Astrocyte (in vitro differentiated cells and primary cell): ENCODE data around the gene OR2G2. TPM values are rescaled to one million over a fixed set of nuclear protein-coding genes. Genes with fewer than 3 reads are reported as not detected.

Experiments
- DNase-seq: peaks from one replicate; pipeline ENCODE4 v3.0.0-alpha.2; 2010; ENCODE audit warnings: low read depth
- FAIRE-seq: peaks from 2 replicates; lab custom pipeline; 2011; peaks lifted over from hg19 to GRCh38; lab: Jason Lieb, UNC
- H2AFZ ChIP-seq: 2 replicates; pipeline ENCODE4 v1.6.0; 2012; ENCODE audit warnings: low read depth, low read length, inconsistent platforms
- H3K27ac ChIP-seq: 2 replicates; pipeline ENCODE4 v1.5.1; 2011; ENCODE audit warnings: low read depth, low read length, inconsistent platforms
- H3K27me3 ChIP-seq: 2 replicates; pipeline ENCODE4 v1.6.0; 2011; ENCODE audit warnings: low read length, inconsistent platforms; ENCODE audit not compliant: insufficient read depth
- H3K36me3 ChIP-seq: 2 replicates; pipeline ENCODE4 v1.5.1; 2011; ENCODE audit warnings: low read length, inconsistent platforms; ENCODE audit not compliant: insufficient read depth
- H3K4me1 ChIP-seq: 2 replicates; pipeline ENCODE4 v1.5.1; 2011; ENCODE audit warnings: low read length, inconsistent platforms; ENCODE audit not compliant: insufficient read depth
- H3K4me2 ChIP-seq: 2 replicates; pipeline ENCODE4 v1.6.0; 2012; ENCODE audit warnings: low read length, inconsistent platforms
- H3K4me3 ChIP-seq: 2 replicates; pipeline ENCODE4 v1.5.1; 2011; ENCODE audit warnings: low read depth, mild to moderate bottlenecking, low read length, inconsistent platforms; ENCODE audit not compliant: insufficient read depth
- H3K79me2 ChIP-seq: 2 replicates; pipeline ENCODE4 v1.6.0; 2012; ENCODE audit warnings: mild to moderate bottlenecking, low read length, inconsistent platforms; ENCODE audit not compliant: insufficient read depth
- H3K9ac ChIP-seq: 2 replicates; pipeline ENCODE4 v1.6.0; 2012; ENCODE audit warnings: mild to moderate bottlenecking, low read length, inconsistent platforms
- H3K9me3 ChIP-seq: 2 replicates; pipeline ENCODE4 v1.5.1; 2012; ENCODE audit warnings: low read depth, mild to moderate bottlenecking, low read length, inconsistent platforms; ENCODE audit not compliant: insufficient read depth
- H4K20me1 ChIP-seq: 2 replicates; pipeline ENCODE4 v1.6.0; 2012; ENCODE audit warnings: low read length, inconsistent platforms; ENCODE audit not compliant: insufficient read depth
- H3K27ac Mint-ChIP-seq: one replicate; pipeline ENCODE4 v1.8.0; 2021; ENCODE audit warnings: mild to moderate bottlenecking, mixed read lengths; ENCODE audit not compliant: unreplicated experiment
- H3K27me3 Mint-ChIP-seq: one replicate; pipeline ENCODE4 v1.8.0; 2021; ENCODE audit warnings: low read depth, mixed read lengths; ENCODE audit not compliant: unreplicated experiment
- H3K36me3 Mint-ChIP-seq: one replicate; pipeline ENCODE4 v1.8.0; 2021; ENCODE audit warnings: low read depth, mixed read lengths; ENCODE audit not compliant: unreplicated experiment
- H3K4me1 Mint-ChIP-seq: one replicate; pipeline ENCODE4 v1.8.0; 2021; ENCODE audit warnings: low read depth, mixed read lengths; ENCODE audit not compliant: unreplicated experiment
- H3K4me3 Mint-ChIP-seq: one replicate; pipeline ENCODE4 v1.8.0; 2021; ENCODE audit warnings: mild to moderate bottlenecking, moderate library complexity, mixed read lengths; ENCODE audit not compliant: unreplicated experiment
- H3K9me3 Mint-ChIP-seq: one replicate; pipeline ENCODE4 v1.8.0; 2021; ENCODE audit warnings: mild to moderate bottlenecking, mixed read lengths; ENCODE audit not compliant: unreplicated experiment
- CTCF ChIP-seq: IDR thresholded peaks from 2 replicates; pipeline ENCODE4 v1.5.1; 2011; ENCODE audit warnings: low read depth, mild to moderate bottlenecking, inconsistent platforms, low read length, moderate library complexity; ENCODE audit not compliant: insufficient read depth
- EZH2 ChIP-seq: IDR thresholded peaks from 2 replicates; pipeline ENCODE4 v1.6.1; 2012; ENCODE audit warnings: mild to moderate bottlenecking, low read length, inconsistent platforms; ENCODE audit not compliant: insufficient read depth
- total RNA-seq: library from RNA; stranded (reverse); gene quantifications from 2 replicates; pipeline ENCODE4 v1.2.1, GENCODE V29; 2021

The OR2G2 gene
- total RNA-seq, 1 donor from 2014 or later = not detected

GRCh38 chr1:247557926-247558674 is 30.1 kb upstream of the OR2G2 start:
- Histone ChIP-seq H3K4me3 (peak overlapping the region; percentile 5), H3K4me1 (no peaks in the 10 kb centered on the region), H3K27ac (no peak overlapping the region), H3K79me2 (no peaks in the 10 kb centered on the region), H3K4me2 (no peak overlapping the region), H3K36me3 (no peaks in the 10 kb centered on the region), H3K9me3 (no peaks in the 10 kb centered on the region), H3K27me3 (no peaks in the 10 kb centered on the region), H3K9ac (no peak overlapping the region), H4K20me1 (no peaks in the 10 kb centered on the region), H2AFZ (no peak overlapping the region)
- no peak overlapping the region for H3K4me3 Mint-ChIP-seq
- DNase-seq (no peak), FAIRE-seq (no peak)
- TF ChIP-seq EZH2 (no peak), CTCF (no peak)
- H3K27me3 Mint-ChIP-seq = no peaks in the 10 kb centered on the region
- no peaks in the 10 kb centered on the region for H3K36me3 Mint-ChIP-seq
- H3K4me1 Mint-ChIP-seq = peaks cover 22% of the 10 kb centered on the region
- no peaks in the 10 kb centered on the region for H3K9me3 Mint-ChIP-seq
- H3K27ac Mint-ChIP-seq = peak overlapping the region; percentile 96

- no peak overlapping the region for H3K4me3 ChIP-seq
- peaks cover 22% of the 10 kb centered on the region for H3K4me1 Mint-ChIP-seq
- FAIRE-seq = no peak
- H3K9me3 Mint-ChIP-seq = no peaks in the 10 kb centered on the region
- H3K9me3 ChIP-seq = no peaks in the 10 kb centered on the region
- H3K79me2 ChIP-seq = no peaks in the 10 kb centered on the region
- H3K4me1 ChIP-seq = no peaks in the 10 kb centered on the region
- no peak overlapping the region for H2AFZ ChIP-seq
- H3K4me2 ChIP-seq = no peak overlapping the region
- H3K27ac ChIP-seq = no peak overlapping the region
- TF ChIP-seq CTCF (no peak), EZH2 (no peak)
- no peaks in the 10 kb centered on the region for H3K36me3 Mint-ChIP-seq
- H3K9ac ChIP-seq = no peak overlapping the region
- H4K20me1 ChIP-seq = no peaks in the 10 kb centered on the region
- H3K36me3 ChIP-seq = no peaks in the 10 kb centered on the region
- no peak overlapping the region for H3K27ac Mint-ChIP-seq
- H3K4me3 Mint-ChIP-seq = no peak overlapping the region
- no peaks in the 10 kb centered on the region for H3K27me3 ChIP-seq
- DNase-seq = no peak
- no peaks in the 10 kb centered on the region for H3K27me3 Mint-ChIP-seq
These were observed 26.4 kb upstream of the OR2G2 start for GRCh38 chr1:247561711-247562110.

- H3K27me3 ChIP-seq = no peaks in the 10 kb centered on the region
- no peak overlapping the region for H3K27ac Mint-ChIP-seq
- H3K9ac ChIP-seq = no peak overlapping the region
- H3K27ac ChIP-seq = no peak overlapping the region
- no peak overlapping the region for H3K4me3 Mint-ChIP-seq
- no peaks in the 10 kb centered on the region for H3K9me3 Mint-ChIP-seq
- no peaks in the 10 kb centered on the region for H3K4me1 ChIP-seq
- no peaks in the 10 kb centered on the region for H4K20me1 ChIP-seq
- no peak for FAIRE-seq
- H3K4me3 ChIP-seq = no peak overlapping the region
- H3K79me2 ChIP-seq = no peaks in the 10 kb centered on the region
- no peaks in the 10 kb centered on the region for H3K36me3 Mint-ChIP-seq
- H3K9me3 ChIP-seq = no peaks in the 10 kb centered on the region
- H2AFZ ChIP-seq = no peak overlapping the region
- no peaks in the 10 kb centered on the region for H3K27me3 Mint-ChIP-seq
- H3K36me3 ChIP-seq = no peaks in the 10 kb centered on the region
- DNase-seq = no peak
- TF ChIP-seq CTCF = no peak
- TF ChIP-seq EZH2 = no peak
- H3K4me2 ChIP-seq = no peak overlapping the region
- peaks cover 22% of the 10 kb centered on the region for H3K4me1 Mint-ChIP-seq
These were observed 26.0 kb upstream of the OR2G2 start for GRCh38 chr1:247562198-247562597.
